K562 (cell line): ENCODE data around the gene EBI3. TPM values are rescaled to one million over a fixed set of nuclear protein-coding genes. Genes with fewer than 3 reads are reported as not detected.

Source experiments
- CBX8 ChIP-seq: fragments of 200-600 bp; sonication (generic); IDR thresholded peaks from 2 replicates; pipeline ENCODE4 v1.6.1; 2012; ENCODE audit warnings: borderline replicate concordance, mixed run types, low read depth, mild to moderate bottlenecking, moderate library complexity, mixed read lengths, low read length, control low read depth, inconsistent platforms; ENCODE audit not compliant: poor library complexity, severe bottlenecking; ENCODE audit errors: extremely low read depth
- DEAF1 ChIP-seq: fragments of 450-650 bp; formaldehyde crosslinking; IDR thresholded peaks from 2 replicates; pipeline ENCODE4 v1.4.0; 2020; ENCODE audit warnings: mild to moderate bottlenecking, moderate library complexity
- E2F3 ChIP-seq: fragments of 250-450 bp; sonication (Bioruptor Pico); IDR thresholded peaks from 2 replicates; pipeline ENCODE4 v1.4.0; 2020; ENCODE audit warnings: mild to moderate bottlenecking
- E4F1 ChIP-seq: fragments of 250-450 bp; sonication (Bioruptor Pico); IDR thresholded peaks from 2 replicates; pipeline ENCODE4 v1.5.0; 2021; ENCODE audit warnings: mild to moderate bottlenecking, borderline replicate concordance
- ETV6 ChIP-seq, 3 experiments: fragments of 150-350 bp in 1 of 3; sonication (generic) in 1 of 3; formaldehyde crosslinking in 1 of 3; IDR thresholded peaks; 2 replicates each; pipeline versions ENCODE4 v1.6.1 to v1.8.0; 2014 to 2022; ENCODE audit warnings: borderline replicate concordance in 2 of 3, low read depth in 2 of 3, antibody characterized with exemption in 1 of 3, low read length in 1 of 3, mild to moderate bottlenecking in 1 of 3, missing genetic modification reagents in 1 of 3
- GABPB1 ChIP-seq: sonication (generic); formaldehyde crosslinking; IDR thresholded peaks from 2 replicates; pipeline ENCODE4 v1.8.0; 2022; ENCODE audit warnings: mild to moderate bottlenecking, missing genetic modification reagents
- GATAD2A ChIP-seq: fragments of 450-650 bp; IDR thresholded peaks from 2 replicates; pipeline ENCODE4 v1.6.1; 2017
- MCM2 ChIP-seq: fragments of 450-650 bp; IDR thresholded peaks from 2 replicates; pipeline ENCODE4 v1.6.1; 2017; ENCODE audit warnings: low read depth, mild to moderate bottlenecking
- NCOR1 ChIP-seq: fragments of 450-650 bp; IDR thresholded peaks from 2 replicates; pipeline ENCODE4 v1.6.1; 2016; ENCODE audit warnings: mild to moderate bottlenecking, moderate library complexity
- PHF21A ChIP-seq: fragments of 450-650 bp; IDR thresholded peaks from 2 replicates; pipeline ENCODE4 v1.6.1; 2017; ENCODE audit warnings: low read depth, borderline replicate concordance
- POLR2H ChIP-seq: IDR thresholded peaks from 2 replicates; pipeline ENCODE4 v1.6.1; 2016; ENCODE audit warnings: missing genetic modification characterization, low read depth, mild to moderate bottlenecking, control low read depth, missing compliant biosample characterization, moderate library complexity
- PRDM10 ChIP-seq: fragments of 450-650 bp; IDR thresholded peaks from 2 replicates; pipeline ENCODE4 v1.6.1; 2018; ENCODE audit not compliant: partially characterized antibody
- PTBP1 ChIP-seq: fragments of 200-400 bp; formaldehyde crosslinking; IDR thresholded peaks from 2 replicates; pipeline ENCODE4 v1.6.1; 2017; ENCODE audit warnings: low read depth, low read length
- SETDB1 ChIP-seq: IDR thresholded peaks from one replicate; pipeline ENCODE4 v1.6.1; 2012; ENCODE audit warnings: low read length, control low read depth, inconsistent platforms
- SIN3B ChIP-seq: fragments of 450-650 bp; IDR thresholded peaks from 2 replicates; pipeline ENCODE4 v1.6.1; 2017; ENCODE audit warnings: low read depth, mild to moderate bottlenecking, moderate library complexity
- SREBF1 ChIP-seq: fragments of 150-350 bp; IDR thresholded peaks from 2 replicates; pipeline ENCODE4 v1.6.1; 2014; ENCODE audit warnings: antibody characterized with exemption, low read depth, low read length, borderline replicate concordance
- TAF15 ChIP-seq: fragments of 200-400 bp; formaldehyde crosslinking; IDR thresholded peaks from 2 replicates; pipeline ENCODE4 v1.6.1; 2017; ENCODE audit warnings: mild to moderate bottlenecking, low read depth, low read length, moderate library complexity
- YBX1 ChIP-seq: fragments of 450-650 bp; IDR thresholded peaks from 2 replicates; pipeline ENCODE4 v1.7.1; 2016; ENCODE audit warnings: mild to moderate bottlenecking
- ZBTB1 ChIP-seq: sonication (generic); formaldehyde crosslinking; IDR thresholded peaks from 2 replicates; pipeline ENCODE4 v1.8.1; 2023; ENCODE audit warnings: missing genetic modification reagents, low read depth, mild to moderate bottlenecking, borderline replicate concordance
- ZC3H11A ChIP-seq: IDR thresholded peaks from 2 replicates; pipeline ENCODE4 v1.6.1; 2012; ENCODE audit warnings: low read depth, low read length, improper control_type of control experiment
- ZNF586 ChIP-seq: fragments of 450-650 bp; formaldehyde crosslinking; conservative IDR thresholded peaks from 2 replicates; pipeline ENCODE4 v1.4.0; 2020; ENCODE audit warnings: mild to moderate bottlenecking, moderate library complexity
- polyA plus RNA-seq, 8 experiments: library from polyadenylated mRNA; depleted of rRNA in 4 of 8; stranded (reverse) in 5 of 8; unstranded in 3 of 8; fragments of >200 nt; fragmentation: Nextera tagmentation in 2 of 8; fragmentation: Illumina TruSeq in 1 of 8; extraction: Ambion mirVana in 2 of 8; extraction: Trizol in 1 of 8; gene quantifications; 2 replicates each; pipeline versions ENCODE4 v1.2.1 to v1.2.3, GENCODE V29; 2011 to 2014; ENCODE audit warnings: inconsistent platforms in 1 of 8, missing spikeins in 1 of 8
- total RNA-seq, 7 experiments: library from RNA; depleted of rRNA in 6 of 7; stranded (reverse); fragments of >200 nt in 6 of 7; fragmentation: Illumina TruSeq in 2 of 7; extraction: Trizol in 2 of 7; gene quantifications; 2 replicates each; pipeline versions ENCODE4 v1.2.1 to v1.2.3, GENCODE V29; 2011 to 2021; ENCODE audit warnings: low replicate concordance in 1 of 7

The EBI3 gene
- total and polyA plus RNA-seq, 9 of the 15 experiments (the other 6 are each of a cell fraction or from before 2014, with no cell fraction given) = 0.08 to 0.35 (median 0.22) TPM; not detected in 6

- TF ChIP-seq SETDB1 = no peak
- TF ChIP-seq POLR2H (tag) = no peak
- TF ChIP-seq PHF21A = no peak
- no peak for TF ChIP-seq YBX1
- TF ChIP-seq TAF15 = no peak
- no peak for TF ChIP-seq ZNF586 (CRISPR knock-in tag)
- peak; percentile 99 for TF ChIP-seq PTBP1
- TF ChIP-seq GABPB1 (CRISPR knock-in tag) = peak; percentile 17; the same call in 1 of the 2 replicates
- TF ChIP-seq ETV6 (IDR thresholded peaks at IDR 0.05; ENCODE audit: borderline replicate concordance in 1 of 2, low read depth in 2 of 2, low read length in 1 of 2) = no peak
- no peak for TF ChIP-seq ETV6 (CRISPR knock-in tag; IDR thresholded peaks at IDR 0.05; ENCODE audit: borderline replicate concordance)
- no peak for TF ChIP-seq SIN3B
- TF ChIP-seq MCM2 = no peak
- TF ChIP-seq DEAF1 (CRISPR knock-in tag) = no peak
- TF ChIP-seq E2F3 = no peak
- TF ChIP-seq PRDM10 = no peak
- TF ChIP-seq NCOR1 = no peak; the same call in 1 of the 2 replicates
- no peak for TF ChIP-seq CBX8
- no peak for TF ChIP-seq SREBF1
- no peak for TF ChIP-seq ZBTB1
- TF ChIP-seq GATAD2A = no peak
- no peak for TF ChIP-seq ZC3H11A
- TF ChIP-seq E4F1 = no peak
Measured at GRCh38 chr19:4233282-4233853, 4.0 kb downstream of the EBI3 start (continued).
